Putamen (tissue), 1 donor: ENCODE data around the gene SLC4A8.

Source experiments
- DNase-seq: peaks from one replicate; pipeline ENCODE4 v3.0.0-alpha.2; 2016; ENCODE audit warnings: low spot score

The SLC4A8 gene

DNA sequence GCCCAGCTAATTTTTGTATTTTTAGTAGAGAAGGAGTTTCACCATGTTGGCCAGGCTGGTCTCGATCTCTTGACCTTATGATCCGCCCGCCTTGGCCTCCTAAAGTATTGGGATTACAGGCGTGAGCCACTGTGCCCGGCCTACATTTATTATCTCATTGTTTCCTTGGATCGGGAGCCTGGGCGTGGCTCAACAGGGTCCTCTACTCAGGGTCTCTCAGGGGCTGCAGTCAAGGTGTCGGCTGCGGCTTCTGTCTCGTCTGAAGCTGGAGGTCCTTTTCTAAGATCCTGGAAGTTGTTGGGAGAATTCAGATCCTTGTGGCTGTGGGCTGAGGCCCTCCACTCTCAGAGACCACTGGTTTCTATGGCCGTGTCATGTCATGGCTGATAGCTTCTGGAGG lies 100.9 kb downstream of the SLC4A8 start:
- no peak for DNase-seq

DNA sequence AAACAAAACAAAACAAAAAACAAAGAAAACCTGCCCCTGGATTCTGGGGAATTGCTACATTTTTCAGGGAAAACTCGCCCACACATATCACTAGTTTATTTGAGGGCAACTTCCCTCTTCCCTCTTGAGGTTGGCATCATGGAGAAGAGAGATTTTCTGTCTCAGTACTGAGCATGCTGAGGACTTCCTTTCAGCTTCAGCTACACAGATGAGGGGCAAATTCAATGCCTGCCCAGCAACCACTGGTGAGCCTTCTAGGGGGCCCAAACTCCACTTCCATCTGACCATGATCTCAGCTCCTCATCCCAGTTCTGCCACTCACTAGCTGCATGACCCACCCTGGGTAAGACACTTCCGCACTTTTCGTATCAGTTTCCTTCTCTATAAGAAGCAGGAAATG lies 103.3 kb downstream of the SLC4A8 start:
- DNase-seq: no peak

DNA sequence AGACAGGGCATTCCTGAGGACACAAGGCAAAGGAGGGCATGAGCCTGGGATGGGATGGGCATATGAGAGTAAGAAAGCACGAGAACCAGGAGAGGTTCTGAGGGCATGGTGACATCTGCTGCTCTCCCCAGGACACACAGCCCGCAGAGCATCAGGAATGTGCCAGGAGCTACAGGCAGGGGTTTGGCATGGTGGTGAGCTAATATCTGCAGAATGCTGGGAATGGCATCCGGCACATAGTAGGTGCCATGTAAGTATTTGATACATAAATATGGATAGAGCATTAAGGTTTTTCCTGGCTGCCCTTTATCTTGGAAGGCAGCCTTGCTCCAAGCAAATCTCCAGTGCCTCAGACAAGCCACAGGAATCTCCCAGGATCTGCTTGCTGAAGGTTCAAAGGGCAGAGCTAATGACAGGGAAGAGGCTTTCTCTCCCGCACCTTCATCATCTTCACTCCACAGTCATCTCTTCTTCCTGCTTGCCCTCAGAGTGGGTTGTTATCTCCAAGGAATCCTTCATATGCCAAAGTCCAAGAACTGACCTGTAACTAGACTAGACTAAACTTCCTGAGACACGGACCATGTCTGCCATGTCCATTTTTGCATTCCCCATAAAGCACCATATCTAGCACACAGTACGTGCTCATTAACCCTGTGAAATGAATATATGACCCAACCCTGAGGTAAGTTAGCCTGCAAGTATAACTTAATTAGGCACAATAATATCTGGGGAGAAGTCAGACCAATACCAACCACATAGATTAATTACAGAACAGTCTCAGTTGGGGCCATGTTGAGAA lies 104.4 kb downstream of the SLC4A8 start:
- no peak for DNase-seq

DNA sequence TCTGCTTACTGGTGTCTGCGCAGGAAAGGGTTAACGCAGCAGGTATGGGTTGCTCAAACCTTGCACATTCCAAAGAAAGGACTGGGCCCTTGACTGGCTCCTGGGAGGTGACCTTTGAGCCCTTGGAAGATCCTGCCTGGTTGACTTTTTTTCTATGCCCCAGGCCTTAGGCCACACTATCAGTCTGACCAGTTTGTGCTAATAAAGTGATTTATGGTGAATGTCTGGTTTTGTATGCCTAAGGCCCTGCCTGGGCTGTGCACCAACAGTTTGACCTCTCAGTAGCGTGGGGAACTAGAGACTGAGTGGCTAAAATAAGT lies 105.0 kb downstream of the SLC4A8 start:
- DNase-seq: no peak

DNA sequence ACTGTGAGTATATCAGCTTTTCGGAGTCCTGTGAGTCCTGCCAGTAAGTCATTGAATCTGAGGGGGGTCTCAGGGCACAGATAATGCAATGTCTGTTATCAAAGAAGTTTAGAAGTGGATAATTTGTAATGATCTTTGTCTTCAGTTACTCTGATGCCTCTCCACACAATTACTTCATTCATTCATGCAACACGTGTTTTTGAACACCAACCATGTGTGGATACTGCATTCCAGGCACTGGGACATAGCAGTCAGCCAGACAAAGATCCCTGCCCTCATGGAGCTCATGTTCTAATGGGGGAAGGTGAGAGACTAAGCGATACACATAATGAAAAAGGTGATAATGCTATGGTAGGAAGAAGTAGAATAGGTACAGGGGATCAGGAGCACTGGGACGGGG lies 105.6 kb downstream of the SLC4A8 start:
- DNase-seq: no peak

DNA sequence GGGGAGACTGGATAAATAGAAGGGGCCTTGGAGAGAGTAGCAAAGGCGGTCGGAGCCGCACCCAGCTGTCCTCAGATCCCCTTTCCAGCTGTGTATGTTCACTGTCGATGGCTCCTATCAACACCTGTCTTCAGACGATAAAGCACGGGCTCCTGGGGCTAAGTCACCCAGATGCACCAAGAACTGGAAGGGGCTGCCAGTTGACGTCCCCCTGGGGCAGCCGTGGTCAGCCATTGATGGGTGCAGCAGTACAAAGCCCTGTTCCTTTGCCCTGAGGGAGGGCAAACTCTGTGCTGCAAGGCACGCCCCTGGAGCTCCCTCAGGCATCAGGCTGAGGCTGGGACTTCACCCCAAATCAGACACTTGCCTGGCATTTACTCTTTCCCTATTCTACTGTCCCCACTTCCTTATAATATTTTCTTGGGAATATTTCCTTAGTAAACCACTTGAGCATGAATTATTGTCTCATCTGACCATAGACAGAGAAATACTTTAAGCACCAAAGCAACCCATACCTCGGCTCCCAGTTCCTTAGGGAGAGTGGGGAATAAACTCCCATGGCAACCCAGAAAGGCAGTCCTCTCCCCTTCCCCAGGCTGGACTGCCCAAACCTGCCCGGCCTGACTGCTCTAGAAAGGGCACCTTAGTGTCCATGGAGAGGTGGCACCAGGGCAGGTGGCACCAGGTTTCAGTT lies 106.8 kb downstream of the SLC4A8 start:
- DNase-seq: no peak

DNA sequence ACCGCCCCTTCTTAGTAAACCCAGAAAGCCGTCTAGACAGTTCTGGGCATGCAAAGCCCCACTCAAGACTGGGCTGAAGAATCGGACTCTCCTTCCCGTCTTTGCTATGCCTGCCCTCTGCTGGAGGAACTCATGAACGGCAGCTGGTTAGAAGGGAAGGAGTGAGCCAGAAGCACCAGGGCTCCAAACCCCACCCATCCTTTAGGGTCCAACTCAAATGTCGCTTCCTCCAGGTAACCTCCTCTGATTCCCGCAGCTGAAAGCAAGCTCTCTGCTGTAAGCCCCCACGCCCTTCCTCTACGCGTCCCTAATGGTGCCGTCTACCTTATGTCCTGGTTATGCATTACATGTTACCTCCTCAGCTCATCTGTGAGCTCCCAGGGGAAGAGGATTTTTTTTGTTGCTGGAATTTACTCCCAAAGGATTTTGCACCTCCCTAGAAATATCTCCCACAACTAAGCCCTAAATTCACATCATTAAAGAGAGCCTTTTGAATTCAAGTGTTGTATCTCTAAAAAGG lies 107.4 kb downstream of the SLC4A8 start:
- peak; percentile 56 for DNase-seq

DNA sequence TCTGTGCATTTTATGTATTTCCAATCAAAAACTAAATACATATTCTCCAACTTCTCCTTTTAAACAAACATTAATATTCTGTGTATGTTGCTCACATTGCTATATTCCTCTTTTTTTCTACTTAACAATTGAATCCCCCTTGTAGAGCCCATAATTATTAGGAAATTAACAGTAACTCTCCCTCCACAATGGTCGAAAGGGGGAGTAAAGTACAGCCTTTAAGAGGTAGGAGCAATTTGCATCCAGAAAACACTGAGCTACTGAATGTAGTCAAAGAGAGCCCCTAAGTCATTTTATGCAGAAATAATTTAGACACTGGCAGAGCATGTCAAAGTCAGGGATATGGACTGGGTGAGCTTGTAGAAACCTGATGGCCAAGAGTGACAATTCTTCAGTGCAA lies 109.2 kb downstream of the SLC4A8 start:
- no peak for DNase-seq

DNA sequence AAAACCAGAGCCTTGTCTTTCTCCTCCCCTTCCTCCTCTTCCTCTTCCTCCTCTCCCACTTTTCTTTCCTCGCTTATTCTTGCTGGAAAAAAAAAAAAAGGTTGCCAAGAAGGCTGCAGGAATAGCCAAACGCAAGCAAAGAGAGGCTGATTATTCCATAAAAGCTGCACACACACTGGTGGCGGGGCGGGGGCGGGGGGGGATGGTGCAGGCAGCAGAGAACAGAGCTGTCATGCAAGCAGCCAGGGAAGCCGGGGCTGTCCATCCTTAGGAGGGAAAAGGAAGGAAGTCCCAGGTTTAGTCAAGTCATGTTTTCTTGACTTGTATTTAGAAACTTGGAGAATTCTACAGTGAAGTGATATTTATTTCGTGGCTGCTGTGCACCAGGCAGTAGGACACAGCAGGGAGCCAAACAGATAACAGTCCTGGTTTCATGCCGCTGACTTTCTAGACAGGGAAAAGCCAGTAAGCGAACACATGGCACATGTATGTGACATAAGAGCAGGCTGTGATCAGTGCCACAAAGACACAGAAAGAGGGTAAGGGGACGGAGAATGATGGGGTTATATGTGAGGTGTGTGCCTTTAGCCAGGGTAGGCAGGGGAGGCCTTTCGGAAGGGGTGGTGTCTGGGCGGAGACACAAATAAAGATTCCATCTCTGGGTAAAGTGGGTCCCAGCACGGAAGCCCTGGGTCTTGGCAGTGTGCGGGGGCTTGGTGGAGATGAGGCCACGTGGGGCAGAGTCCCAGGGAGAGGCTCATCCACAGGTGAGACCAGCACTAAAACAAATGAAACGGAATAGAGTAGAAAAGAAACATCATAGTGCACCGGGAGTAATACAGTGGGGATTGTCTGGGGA lies 109.8 kb downstream of the SLC4A8 start:
- DNase-seq: no peak

DNA sequence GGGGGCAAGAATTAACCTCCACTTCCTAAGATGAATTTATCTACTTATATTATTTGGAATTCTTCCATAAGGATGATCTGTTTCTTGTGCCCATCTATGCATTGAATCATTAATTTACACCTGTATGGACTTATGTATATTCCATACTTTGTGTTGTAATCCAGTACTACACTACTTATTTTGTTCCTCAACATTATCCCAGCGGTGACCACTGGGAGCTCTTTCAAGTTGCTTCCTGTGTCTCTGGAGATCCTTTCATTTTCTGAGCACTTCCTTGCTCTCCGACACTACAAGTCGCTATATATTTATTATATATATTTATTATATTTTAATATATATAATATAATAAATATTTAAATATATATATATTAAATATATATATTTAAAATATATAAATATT lies 111.5 kb downstream of the SLC4A8 start:
- DNase-seq: no peak

DNA sequence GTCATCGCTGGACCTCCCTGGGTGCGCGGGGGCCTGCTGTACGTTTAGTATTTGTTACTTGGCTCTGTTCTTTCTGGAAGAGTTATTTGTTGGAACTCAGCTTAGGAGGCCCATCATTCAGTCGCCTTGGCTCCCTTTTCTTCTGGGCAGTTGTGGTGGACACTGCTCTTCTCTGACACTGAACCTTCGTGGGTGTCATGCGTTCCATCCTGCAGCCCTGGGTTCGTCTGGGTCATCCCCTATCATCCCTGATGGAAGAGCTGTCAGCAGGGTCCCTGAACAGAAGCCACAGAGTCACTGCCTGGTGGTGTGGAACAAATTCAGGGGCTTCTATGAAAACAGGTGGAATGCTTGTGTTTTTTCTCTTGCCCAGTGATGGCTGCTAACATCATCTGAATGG lies 113.5 kb downstream of the SLC4A8 start:
- no peak for DNase-seq

DNA sequence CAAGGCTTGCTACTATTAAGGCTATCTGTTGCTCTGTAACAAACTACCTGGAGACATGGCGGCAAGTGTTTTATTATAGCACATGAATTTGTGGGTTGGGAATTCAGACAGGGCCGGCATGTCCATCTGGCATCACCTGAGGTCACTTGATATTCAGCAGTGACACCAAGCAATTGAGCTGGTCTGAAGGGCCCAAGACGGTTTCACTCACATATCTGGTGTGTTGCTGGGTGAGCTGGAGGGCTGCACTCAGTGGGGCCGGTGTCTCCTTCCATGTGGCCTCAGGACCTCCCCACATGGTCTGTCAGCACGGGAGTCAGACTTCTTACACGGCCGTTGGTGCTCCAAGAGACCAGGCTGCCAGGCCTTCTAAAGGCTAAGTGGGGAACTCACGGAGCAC lies 114.0 kb downstream of the SLC4A8 start:
- DNase-seq: no peak

DNA sequence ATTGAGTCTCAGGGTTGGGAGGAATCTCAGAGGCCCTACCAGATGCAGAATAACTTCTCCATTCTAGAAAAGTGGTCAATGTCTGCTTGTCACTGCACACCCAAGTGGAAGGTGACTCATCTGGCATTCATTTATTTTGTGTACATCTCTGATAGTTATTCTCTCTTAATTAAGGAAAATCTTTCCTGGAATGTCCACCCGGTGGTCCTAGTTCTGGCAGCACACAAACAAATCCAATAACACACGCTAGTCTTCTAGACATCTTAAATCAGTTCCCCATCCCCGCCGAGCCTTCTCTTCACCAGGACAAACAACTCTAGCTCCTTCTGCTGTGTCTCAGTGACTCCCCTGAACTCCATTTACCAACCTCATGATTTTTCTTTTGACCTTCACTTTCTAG lies 116.4 kb downstream of the SLC4A8 start:
- no peak for DNase-seq

DNA sequence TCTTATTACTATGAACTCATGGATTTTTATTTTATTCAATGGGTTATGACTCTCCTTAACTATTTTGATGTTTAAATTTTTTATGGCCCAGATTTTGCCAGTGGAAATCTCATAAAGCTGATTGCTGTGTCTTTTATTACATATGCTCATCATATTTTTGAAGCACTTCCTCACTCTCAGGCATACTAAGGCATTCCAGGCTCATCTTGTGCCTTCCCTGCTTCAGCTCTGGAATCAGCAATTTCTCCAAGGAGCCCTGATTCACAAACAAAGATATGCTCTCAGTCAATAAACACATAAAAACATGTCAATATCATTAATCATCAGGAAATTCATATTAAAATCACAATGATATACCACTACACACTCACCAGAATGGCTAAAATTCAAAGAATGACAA lies 121.5 kb downstream of the SLC4A8 start:
- no peak for DNase-seq

DNA sequence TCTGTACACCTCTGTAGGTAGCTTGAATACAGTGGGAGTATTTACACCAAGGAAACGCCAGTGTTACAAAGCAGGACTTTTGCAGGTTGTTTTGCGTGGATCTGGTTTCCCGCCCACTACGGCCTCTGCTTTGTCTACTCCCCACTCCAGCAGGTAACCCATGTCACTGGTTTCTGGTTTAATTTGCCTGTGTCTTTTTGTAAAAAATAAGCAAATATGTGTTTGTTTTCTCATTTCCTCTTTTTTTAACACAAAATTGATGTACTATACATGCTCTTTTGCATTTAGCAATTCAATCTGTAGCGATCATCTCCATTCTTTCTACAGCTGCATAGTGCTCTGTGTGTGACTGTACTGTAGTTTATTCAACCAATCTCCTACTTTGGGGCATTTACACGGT lies 123.0 kb downstream of the SLC4A8 start:
- no peak for DNase-seq

DNA sequence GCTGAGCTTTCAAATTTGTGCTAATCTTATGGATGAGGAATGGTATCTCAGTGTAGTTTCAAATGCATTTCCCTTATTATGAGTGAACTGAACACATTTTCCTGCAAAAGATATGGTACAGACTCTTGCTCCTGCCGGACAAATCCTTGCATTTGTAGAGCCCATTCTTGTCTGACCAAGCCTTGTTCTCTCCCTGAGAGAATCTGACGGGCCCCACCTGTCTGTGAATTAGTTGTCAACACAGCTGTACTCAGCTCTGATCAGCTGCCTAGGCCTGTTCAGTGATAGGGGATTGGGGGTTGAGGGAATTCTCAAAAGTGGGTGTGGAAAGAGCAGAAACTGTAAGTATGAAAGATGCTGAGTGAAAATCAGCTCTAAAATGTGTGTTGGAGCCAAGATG lies 123.6 kb downstream of the SLC4A8 start:
- no peak for DNase-seq

DNA sequence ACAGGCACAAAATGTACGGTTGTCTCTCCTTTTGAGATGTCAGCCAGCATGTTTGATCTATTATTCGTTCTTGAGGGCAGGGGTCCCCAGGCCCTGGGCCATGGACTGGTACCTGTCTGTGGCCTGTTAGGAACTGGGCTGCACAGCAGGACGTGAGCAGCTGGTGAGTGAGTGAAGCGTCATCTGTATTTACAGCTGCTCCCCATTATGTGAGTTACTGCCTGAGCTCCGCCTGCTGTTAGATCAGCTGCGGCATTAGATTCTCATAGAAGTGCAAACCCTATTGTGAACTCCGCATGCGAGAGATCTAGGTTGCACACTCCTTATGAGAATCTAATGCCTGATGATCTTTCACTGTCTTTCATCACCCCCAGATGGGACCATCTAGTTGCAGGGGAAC lies 125.0 kb downstream of the SLC4A8 start:
- no peak for DNase-seq
